HFFc6 (cell line): ENCODE results near the gene NUP93. TPM values are rescaled to one million over a fixed set of nuclear protein-coding genes. Genes with fewer than 3 reads are reported as not detected.
"Not testable (repeated sequence)": the region's sequence is repeated elsewhere in the genome, so short reads cannot be mapped to it uniquely, and the experiment has no call there.

Experiments
- DNase-seq: peaks from one replicate; pipeline ENCODE4 v3.0.0-alpha.2; 2018
- H3K27ac Mint-ChIP-seq: 2 replicates; pipeline ENCODE4 v1.8.0; 2020; ENCODE audit warnings: mild to moderate bottlenecking, mixed read lengths
- H3K27me3 Mint-ChIP-seq: 2 replicates; pipeline ENCODE4 v1.8.0; 2021; ENCODE audit warnings: mild to moderate bottlenecking, moderate library complexity, mixed read lengths; ENCODE audit not compliant: insufficient read depth
- H3K36me3 Mint-ChIP-seq: 2 replicates; pipeline ENCODE4 v1.8.0; 2021; ENCODE audit warnings: low read depth, mixed read lengths
- H3K4me1 Mint-ChIP-seq: 2 replicates; pipeline ENCODE4 v1.8.0; 2020; ENCODE audit warnings: low read depth, mixed read lengths
- H3K4me3 Mint-ChIP-seq: 2 replicates; pipeline ENCODE4 v1.8.0; 2020; ENCODE audit warnings: mild to moderate bottlenecking, moderate library complexity, mixed read lengths
- H3K9me3 Mint-ChIP-seq: 2 replicates; pipeline ENCODE4 v1.8.0; 2020; ENCODE audit warnings: mild to moderate bottlenecking, mixed read lengths
- CTCF ChIP-seq: fragments of 200-600 bp; sonication (generic); IDR thresholded peaks from 2 replicates; pipeline ENCODE4 v1.5.0; 2021; ENCODE audit warnings: antibody characterized with exemption, mild to moderate bottlenecking
- total RNA-seq, 6 experiments: library from RNA; stranded (reverse); fragmentation: NEBNext Ultra II Directional; extraction: Animal tissue kit (Norgen Biotek cat#: 25700); gene quantifications; 2 replicates in 1 of 6; 3 replicates in 5 of 6; pipeline ENCODE4 v1.2.3, GENCODE V29; 2021

NUP93 gene
- total RNA-seq, 6 experiments from 2014 or later, result 58.6 to 84.0 (median 78.8) TPM

DNA sequence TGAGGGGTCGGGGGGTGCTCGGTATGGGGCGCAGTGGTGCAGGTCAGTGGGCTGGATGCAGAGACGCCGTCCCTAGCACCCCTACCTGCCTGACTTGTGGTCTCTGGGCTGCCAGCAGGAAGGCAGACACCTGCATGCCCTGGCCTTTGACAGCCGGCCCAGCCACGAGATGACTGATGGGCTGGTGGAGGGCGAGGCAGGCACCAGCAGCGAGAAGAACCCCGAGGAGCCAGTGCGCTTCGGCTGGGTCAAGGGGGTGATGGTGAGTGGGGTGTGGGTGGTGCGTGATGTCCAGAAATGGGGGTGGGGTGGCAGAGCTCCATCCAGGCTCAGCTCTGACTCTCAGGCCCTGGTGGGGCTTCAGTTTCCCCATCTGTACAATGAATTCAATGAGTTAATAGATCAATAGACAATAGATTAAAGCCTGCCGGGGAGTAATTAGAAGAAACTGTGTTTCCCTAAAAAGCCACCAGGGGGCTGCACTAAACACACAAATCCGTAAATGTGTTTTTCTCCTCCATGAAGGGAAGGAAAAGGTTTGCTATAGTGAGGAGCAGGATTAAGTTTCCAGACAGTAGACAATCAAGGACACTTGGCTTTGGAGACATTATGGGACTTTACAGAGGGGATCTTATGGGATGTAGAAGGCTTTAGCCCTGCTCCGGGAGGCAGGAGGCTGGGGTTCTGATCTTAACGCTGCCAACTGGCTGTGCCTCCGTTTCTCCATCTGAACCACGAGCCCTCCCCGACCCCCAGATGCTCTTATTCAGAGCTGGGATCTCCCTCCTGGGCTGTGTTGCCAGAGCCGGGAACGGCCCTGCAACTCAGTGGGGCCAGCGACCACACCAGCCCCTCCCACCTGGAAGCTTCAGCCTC, 137.3 kb downstream of the NUP93 start:
- peaks cover 15% of the 10 kb centered on the region for H3K4me1 Mint-ChIP-seq
- peaks cover 2% of the 10 kb centered on the region for H3K27me3 Mint-ChIP-seq
- DNase-seq, result peak; percentile 48
- peak; percentile 91 for TF ChIP-seq CTCF
- no peak overlapping the region for H3K27ac Mint-ChIP-seq
- H3K36me3 Mint-ChIP-seq, result no peaks in the 10 kb centered on the region
- no peaks in the 10 kb centered on the region for H3K9me3 Mint-ChIP-seq
- no peak overlapping the region for H3K4me3 Mint-ChIP-seq

DNA sequence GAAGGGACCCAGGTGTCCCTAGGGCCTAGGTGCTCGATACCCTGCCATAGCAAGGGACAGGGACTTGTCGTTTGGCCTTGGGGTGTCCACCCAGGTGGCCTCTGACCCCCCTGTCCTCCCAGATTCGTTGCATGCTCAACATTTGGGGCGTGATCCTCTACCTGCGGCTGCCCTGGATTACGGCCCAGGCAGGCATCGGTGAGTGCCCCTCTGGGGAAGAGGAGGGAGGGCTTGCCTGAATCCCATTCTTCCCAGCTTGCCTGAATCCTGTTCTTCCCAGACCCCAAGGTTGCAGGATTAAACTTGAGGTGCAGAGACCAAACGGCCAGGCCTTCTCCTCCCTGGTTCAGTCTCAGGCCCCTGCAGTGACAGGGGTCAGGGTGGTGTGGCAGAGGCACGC, 138.2 kb downstream of the NUP93 start:
- no peak for TF ChIP-seq CTCF
- Mint-ChIP-seq H3K27ac (no peak overlapping the region), H3K27me3 (peaks cover 2% of the 10 kb centered on the region; the same call in 1 of the 2 replicates), H3K4me3 (no peak overlapping the region), H3K9me3 (no peaks in the 10 kb centered on the region), H3K4me1 (peaks cover 15% of the 10 kb centered on the region), H3K36me3 (no peaks in the 10 kb centered on the region)
- no peak for DNase-seq

DNA sequence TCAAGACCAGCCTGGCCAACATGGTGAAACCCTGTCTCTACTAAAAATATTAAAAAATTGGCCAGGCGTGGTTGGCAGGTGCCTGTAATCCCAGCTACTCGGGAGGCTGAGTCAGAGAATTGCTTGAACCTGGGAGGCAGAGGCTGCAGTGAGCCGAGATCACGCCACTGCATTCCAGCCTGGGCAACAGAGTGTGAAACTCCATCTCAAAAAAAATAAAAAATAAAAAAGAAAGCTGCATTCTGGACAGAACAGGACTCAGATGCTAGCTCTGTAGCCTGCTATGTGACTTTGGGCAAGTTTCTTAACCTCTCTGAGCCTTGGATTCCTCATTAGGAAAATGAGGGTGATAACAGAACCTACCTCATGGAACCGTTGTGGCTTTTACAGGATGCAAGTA, 138.8 kb downstream of the NUP93 start:
- not testable (repeated sequence) for H3K27ac Mint-ChIP-seq, H3K9me3 Mint-ChIP-seq, H3K36me3 Mint-ChIP-seq, H3K27me3 Mint-ChIP-seq, DNase-seq, H3K4me3 Mint-ChIP-seq
- H3K4me1 Mint-ChIP-seq, result peaks cover 15% of the 10 kb centered on the region

DNA sequence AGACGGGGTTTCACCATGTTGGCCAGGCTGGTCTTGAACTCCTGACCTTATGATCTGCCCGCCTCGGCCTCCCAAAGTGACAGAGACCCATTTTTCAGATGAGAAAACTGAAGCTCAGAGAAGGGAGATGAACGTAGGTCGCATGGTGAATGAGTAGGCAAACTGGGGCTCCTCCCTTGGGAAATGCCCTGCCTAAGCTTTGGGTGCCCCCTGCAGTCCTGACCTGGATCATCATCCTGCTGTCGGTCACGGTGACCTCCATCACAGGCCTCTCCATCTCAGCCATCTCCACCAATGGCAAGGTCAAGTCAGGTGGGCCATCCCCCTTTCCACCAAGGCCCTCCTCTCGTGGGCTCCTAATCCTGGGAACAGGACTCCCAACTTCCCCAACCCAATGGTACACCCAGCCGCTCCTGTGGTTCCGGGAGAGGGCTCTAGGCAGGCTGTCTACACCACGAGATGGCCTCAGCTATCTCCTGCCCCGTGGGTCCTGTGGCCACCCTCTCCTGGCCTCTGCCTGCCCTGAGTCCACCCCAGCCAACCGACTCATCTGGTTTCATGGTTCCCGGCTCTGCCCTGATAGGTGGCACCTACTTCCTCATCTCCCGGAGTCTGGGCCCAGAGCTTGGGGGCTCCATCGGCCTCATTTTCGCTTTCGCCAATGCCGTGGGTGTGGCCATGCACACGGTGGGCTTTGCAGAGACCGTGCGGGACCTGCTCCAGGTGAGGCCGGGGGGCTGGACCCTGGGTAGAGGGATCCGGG, 139.8 kb downstream of the NUP93 start:
- Mint-ChIP-seq H3K27me3 (peaks cover 1% of the 10 kb centered on the region), H3K36me3 (no peaks in the 10 kb centered on the region), H3K27ac (no peak overlapping the region), H3K4me3 (no peak overlapping the region), H3K4me1 (peaks cover 15% of the 10 kb centered on the region), H3K9me3 (no peaks in the 10 kb centered on the region)
- peak; percentile 59; the same call in 1 of the 2 replicates for TF ChIP-seq CTCF
- DNase-seq, result peak; percentile 17

GRCh38 chr16:56870276-56870888, 140.5 kb downstream of the NUP93 start:
- Mint-ChIP-seq H3K36me3 (no peaks in the 10 kb centered on the region), H3K4me1 (peaks cover 15% of the 10 kb centered on the region), H3K4me3 (no peak overlapping the region), H3K27ac (no peak overlapping the region), H3K27me3 (peaks cover 1% of the 10 kb centered on the region), H3K9me3 (no peaks in the 10 kb centered on the region)
- TF ChIP-seq CTCF, result no peak
- DNase-seq, result no peak
